ENCODE results near the gene ZNF740. TPM values are rescaled to one million over a fixed set of nuclear protein-coding genes. Genes with fewer than 3 reads are reported as not detected.

ZNF740 gene
- total RNA-seq, 1 experiment from 2014 or later, result 35.8 TPM

GRCh38 chr12:53225635-53226424, 45.3 kb downstream of the ZNF740 start:
- Mint-ChIP-seq H3K9me3 (ENCODE audit: unreplicated experiment) (no peaks in the 10 kb centered on the region), H3K27ac (ENCODE audit: unreplicated experiment) (no peak overlapping the region), H3K36me3 (ENCODE audit: insufficient read depth, unreplicated experiment) (peaks cover 6% of the 10 kb centered on the region), H3K27me3 (ENCODE audit: insufficient read depth, unreplicated experiment) (no peaks in the 10 kb centered on the region), H3K4me1 (ENCODE audit: low read depth, unreplicated experiment) (peaks cover 42% of the 10 kb centered on the region), H3K4me3 (ENCODE audit: unreplicated experiment) (no peak overlapping the region)
- BruUV-seq (replicated peaks), result no TSS peak
- peaks cover 24% of the 10 kb centered on the region for H3K4me1 ChIP-seq
- no peaks in the 10 kb centered on the region for H3K27me3 ChIP-seq (replicated peaks; ENCODE audit: control insufficient read depth, insufficient read depth, low read length)
- ChIA-PET POLR2A (no interaction called here), CTCF (no interaction called here)
- H3K4me3 ChIP-seq (ENCODE audit: low read depth, low read length), result no peak overlapping the region
- no peaks in the 10 kb centered on the region for H3K9me3 ChIP-seq
- intact Hi-C loops (cut with micrococcal nuclease; ENCODE audit: unreplicated experiment), result no loop called here
- H3K36me3 ChIP-seq (ENCODE audit: control insufficient read depth, insufficient read depth, low read length), result no peaks in the 10 kb centered on the region
- TF ChIP-seq CTCF (IDR thresholded peaks at IDR 0.05; ENCODE audit: insufficient read depth in 1 of 2, low read depth in 1 of 2, low read length in 1 of 2, severe bottlenecking in 1 of 2, unreplicated experiment in 1 of 2), result no peak
- peak in 1 of 2 experiments; percentile 26 for DNase-seq

- Mint-ChIP-seq H3K4me1 (ENCODE audit: low read depth, unreplicated experiment) (peaks cover 40% of the 10 kb centered on the region), H3K27me3 (ENCODE audit: insufficient read depth, unreplicated experiment) (no peaks in the 10 kb centered on the region), H3K4me3 (ENCODE audit: unreplicated experiment) (no peak overlapping the region), H3K27ac (ENCODE audit: unreplicated experiment) (no peak overlapping the region), H3K36me3 (ENCODE audit: insufficient read depth, unreplicated experiment) (no peaks in the 10 kb centered on the region), H3K9me3 (ENCODE audit: unreplicated experiment) (no peaks in the 10 kb centered on the region)
- Histone ChIP-seq H3K9me3 (no peaks in the 10 kb centered on the region), H3K36me3 (ENCODE audit: control insufficient read depth, insufficient read depth, low read length) (no peaks in the 10 kb centered on the region), H3K4me1 (peaks cover 30% of the 10 kb centered on the region), H3K4me3 (ENCODE audit: low read depth, low read length) (no peak overlapping the region), H3K27me3 (replicated peaks; ENCODE audit: control insufficient read depth, insufficient read depth, low read length) (no peaks in the 10 kb centered on the region)
- intact Hi-C loops (cut with micrococcal nuclease; ENCODE audit: unreplicated experiment), result no loop called here
- BruUV-seq (replicated peaks), result no TSS peak
- ChIA-PET POLR2A (no interaction called here), CTCF (no interaction called here)
- no peak for TF ChIP-seq CTCF (IDR thresholded peaks at IDR 0.05; ENCODE audit: insufficient read depth in 1 of 2, low read depth in 1 of 2, low read length in 1 of 2, severe bottlenecking in 1 of 2, unreplicated experiment in 1 of 2)
- peak in 1 of 2 experiments; percentile 2 for DNase-seq
These were observed 46.3 kb downstream of the ZNF740 start for GRCh38 chr12:53226815-53227214.

GRCh38 chr12:53227341-53227740, 46.8 kb downstream of the ZNF740 start:
- Histone ChIP-seq H3K27me3 (replicated peaks; ENCODE audit: control insufficient read depth, insufficient read depth, low read length) (no peaks in the 10 kb centered on the region), H3K36me3 (ENCODE audit: control insufficient read depth, insufficient read depth, low read length) (no peaks in the 10 kb centered on the region), H3K9me3 (no peaks in the 10 kb centered on the region), H3K4me3 (ENCODE audit: low read depth, low read length) (no peak overlapping the region), H3K4me1 (peaks cover 26% of the 10 kb centered on the region)
- H3K9me3 Mint-ChIP-seq (ENCODE audit: unreplicated experiment), result no peaks in the 10 kb centered on the region
- ChIA-PET POLR2A (no interaction called here), CTCF (no interaction called here)
- H3K4me3 Mint-ChIP-seq (ENCODE audit: unreplicated experiment), result no peak overlapping the region
- H3K36me3 Mint-ChIP-seq (ENCODE audit: insufficient read depth, unreplicated experiment), result no peaks in the 10 kb centered on the region
- H3K27me3 Mint-ChIP-seq (ENCODE audit: insufficient read depth, unreplicated experiment), result no peaks in the 10 kb centered on the region
- no peak for TF ChIP-seq CTCF (IDR thresholded peaks at IDR 0.05; ENCODE audit: insufficient read depth in 1 of 2, low read depth in 1 of 2, low read length in 1 of 2, severe bottlenecking in 1 of 2, unreplicated experiment in 1 of 2)
- peak in 1 of 2 experiments; percentile 14 for DNase-seq
- intact Hi-C loops (cut with micrococcal nuclease; ENCODE audit: unreplicated experiment), result no loop called here
- no peak overlapping the region for H3K27ac Mint-ChIP-seq (ENCODE audit: unreplicated experiment)
- H3K4me1 Mint-ChIP-seq (ENCODE audit: low read depth, unreplicated experiment), result peaks cover 35% of the 10 kb centered on the region
- no TSS peak for BruUV-seq (replicated peaks)
